HG02759 (cell line): Measurements from ENCODE around the gene CIB4.
"Not testable (repeated sequence)": the region's sequence is repeated elsewhere in the genome, so short reads cannot be mapped to it uniquely, and the experiment has no call there.

Experiments used
- ATAC-seq: cut with Tn5 transposase; IDR thresholded peaks from one replicate; pipeline ENCODE4 v1.9.1; 2021; ENCODE audit warnings: mild to moderate bottlenecking, moderate library complexity; ENCODE audit not compliant: unreplicated experiment

The CIB4 gene

GRCh38 chr2:26571316-26571715 lies 69.8 kb downstream of the CIB4 start:
- ATAC-seq, result no peak

DNA sequence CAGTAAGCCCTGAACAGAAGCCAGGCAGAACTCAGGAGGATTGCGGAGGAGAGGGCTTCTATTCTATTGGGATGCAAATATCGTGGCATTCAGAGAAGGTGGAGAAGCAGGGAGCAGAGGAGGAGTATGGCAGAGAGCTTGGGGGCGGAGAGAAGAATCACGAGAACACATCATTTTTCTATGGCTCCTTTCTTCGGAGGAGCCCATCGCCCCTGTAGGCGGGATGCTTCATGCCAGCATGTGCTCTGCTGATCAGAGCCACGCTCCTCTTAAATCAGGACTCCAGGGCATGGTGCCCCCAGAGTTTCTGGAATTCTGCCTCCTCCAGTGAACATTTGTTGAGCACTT lies 71.1 kb downstream of the CIB4 start:
- ATAC-seq, result no peak

DNA sequence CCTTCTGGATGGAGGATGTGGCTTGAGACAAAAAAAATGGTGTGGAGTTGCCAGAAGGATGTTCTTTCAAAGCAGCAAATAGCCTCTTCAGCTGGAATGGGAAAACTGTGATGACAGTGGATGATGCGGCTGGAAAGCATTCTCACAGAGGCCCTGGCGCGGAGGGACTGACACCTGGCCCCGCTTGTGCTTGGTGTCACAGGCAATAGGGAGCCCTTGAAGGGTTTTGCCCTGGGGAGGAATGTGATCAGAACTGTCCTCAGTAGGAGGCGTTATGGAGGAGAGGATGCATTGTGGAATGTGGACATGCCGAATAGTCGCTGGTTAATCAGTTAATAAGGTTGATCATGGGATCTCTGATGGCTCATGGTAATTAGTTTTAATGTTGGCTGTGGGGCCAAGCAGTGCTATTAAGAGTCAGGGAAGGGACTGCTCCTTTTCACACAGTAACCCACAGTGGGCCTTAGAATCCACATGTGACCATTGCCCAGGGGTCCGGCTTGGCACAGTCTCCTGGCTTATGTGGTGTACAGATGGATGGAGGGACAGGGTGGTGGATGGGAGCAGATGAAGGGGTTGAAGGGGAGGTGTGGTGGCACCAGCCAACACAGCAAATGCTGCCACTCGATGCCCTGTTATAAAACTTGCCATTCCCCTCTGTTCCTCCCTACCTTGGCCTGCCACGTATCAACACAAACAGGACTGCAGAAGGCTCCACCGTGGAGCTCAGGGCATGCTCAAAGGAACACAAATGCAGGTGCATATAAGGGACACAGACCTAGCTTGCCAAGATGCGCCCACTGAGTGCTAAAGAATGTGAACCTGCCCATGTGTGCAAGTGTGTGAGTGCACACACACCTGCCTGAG lies 71.7 kb downstream of the CIB4 start:
- no peak for ATAC-seq

- ATAC-seq, result no peak
These were observed 72.9 kb downstream of the CIB4 start for GRCh38 chr2:26568076-26568890.

GRCh38 chr2:26567534-26567933 lies 73.6 kb downstream of the CIB4 start:
- ATAC-seq, result no peak

DNA sequence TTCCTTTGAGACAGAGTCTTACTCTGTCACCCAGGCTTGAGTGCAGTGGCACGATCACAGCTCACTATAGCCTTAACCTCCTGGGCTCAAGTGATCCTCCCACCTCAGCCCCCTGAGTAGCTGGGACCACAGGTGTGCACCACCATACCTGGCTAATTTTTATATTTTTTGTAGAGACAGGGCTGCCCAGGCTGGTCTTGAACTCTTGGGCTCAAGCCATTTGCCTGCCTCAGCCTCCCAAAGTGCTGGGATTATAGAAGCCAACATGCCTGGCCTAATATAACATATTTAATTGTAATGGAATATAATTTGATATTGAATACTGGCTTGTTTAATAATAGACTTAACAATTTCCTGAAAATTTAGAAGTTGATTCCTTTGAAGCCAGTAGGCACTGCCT lies 74.4 kb downstream of the CIB4 start:
- ATAC-seq, result not testable (repeated sequence)

GRCh38 chr2:26566081-26566375 lies 75.1 kb downstream of the CIB4 start:
- ATAC-seq, result no peak

- no peak for ATAC-seq
These were observed 77.0 kb downstream of the CIB4 start for GRCh38 chr2:26564121-26564644.

GRCh38 chr2:26563686-26564085 lies 77.5 kb downstream of the CIB4 start:
- no peak for ATAC-seq

- ATAC-seq, result no peak
These were observed 78.1 kb downstream of the CIB4 start for GRCh38 chr2:26562811-26563645.

DNA sequence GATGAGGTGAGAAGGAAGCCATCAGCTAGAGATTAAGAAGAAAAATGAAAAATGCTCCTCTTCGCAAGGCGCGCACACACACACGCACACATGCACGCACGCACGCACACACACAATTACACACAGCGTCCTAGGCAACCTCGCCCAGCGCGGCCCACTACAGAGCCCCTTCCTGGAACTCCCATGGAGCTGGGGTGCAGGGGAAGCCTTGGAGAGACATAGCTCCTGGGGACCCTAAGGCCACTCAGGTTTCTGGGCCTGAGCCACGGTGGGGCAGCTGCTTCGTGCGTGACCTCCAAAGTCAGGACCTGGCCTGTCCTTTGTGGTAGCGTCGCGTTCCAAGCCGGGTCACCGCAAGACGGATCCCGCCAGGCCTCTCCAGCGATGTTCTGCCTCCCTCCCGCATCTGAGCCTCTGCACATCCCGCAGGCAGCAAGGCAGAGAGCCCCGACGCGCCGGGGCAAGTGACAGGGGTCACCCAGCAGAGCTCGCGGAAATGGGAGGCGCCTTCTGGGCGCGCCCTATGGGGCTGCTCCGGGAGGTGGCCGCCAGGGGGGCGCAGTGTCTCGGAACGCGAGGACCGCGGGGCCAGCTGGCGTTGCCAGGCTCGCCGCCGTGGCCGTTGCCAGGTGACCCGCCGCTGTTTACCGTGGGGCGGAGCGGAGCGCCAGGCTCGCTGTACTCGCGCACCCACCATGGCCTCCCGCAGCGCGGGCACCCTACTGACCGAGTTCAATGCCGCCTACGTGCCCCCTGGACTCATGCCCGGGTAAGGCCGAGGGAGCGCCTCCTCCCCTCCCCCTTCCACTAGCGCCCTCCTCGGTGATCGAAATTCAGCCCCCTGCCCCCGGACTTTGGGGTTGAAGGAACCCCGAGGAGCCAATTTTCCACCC lies 79.0 kb downstream of the CIB4 start:
- no peak for ATAC-seq

GRCh38 chr2:26561376-26561775 lies 79.8 kb downstream of the CIB4 start:
- no peak for ATAC-seq

DNA sequence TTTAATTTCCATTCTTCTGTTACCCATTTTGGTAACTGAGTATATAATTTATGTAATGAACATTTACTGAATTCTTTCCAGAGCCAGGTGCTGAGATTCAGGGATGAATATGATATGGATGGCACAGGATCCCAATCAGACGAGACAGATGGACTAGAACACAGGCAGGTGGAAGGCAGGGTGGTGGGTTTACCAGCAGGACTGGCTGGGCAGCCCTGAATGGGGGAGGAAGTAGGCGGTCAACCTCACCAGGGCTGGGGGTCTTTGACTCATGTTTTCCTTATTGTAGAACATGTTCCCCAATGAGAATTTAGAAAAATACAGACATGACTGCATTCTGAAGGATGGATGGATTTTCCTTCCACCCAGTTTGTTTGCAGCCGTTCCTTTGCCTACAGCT lies 80.3 kb downstream of the CIB4 start:
- no peak for ATAC-seq

DNA sequence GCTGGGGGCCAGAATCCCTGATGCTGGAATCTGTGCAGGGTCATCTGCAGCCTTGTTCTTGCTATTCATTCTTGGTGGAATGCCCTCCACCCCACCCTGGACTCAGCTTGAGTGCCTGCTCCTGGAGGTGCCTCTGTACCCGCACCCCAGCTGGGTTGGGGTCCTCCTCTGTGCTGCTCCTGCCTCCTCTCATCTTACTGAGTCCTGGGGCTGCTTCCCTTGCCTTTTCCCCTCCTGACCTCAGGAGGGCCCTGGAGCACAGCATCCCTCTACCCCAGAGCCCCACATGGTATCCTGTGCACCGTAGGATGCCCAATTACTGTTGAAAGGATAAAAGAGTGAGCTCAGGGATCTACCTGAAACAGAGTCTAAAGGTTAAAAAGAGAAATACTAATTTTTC lies 81.6 kb downstream of the CIB4 start:
- ATAC-seq, result no peak

DNA sequence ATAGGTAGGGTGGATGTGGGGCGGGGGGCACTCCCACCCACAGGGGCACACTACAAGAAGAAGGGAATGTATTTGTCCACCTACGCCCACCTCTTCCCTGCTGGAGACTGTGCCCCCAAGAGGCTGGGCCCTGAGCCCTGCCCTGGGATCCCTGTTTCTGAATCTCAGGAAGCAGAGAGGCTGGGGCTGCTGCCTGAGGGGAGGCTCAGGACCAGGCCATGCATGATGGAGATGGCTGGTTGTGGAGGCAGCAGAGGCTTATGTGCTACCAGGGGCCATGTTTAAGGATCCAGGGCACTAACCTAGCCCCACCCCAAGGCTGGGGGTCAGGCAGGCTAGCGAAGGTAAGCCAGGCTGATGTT lies 82.1 kb downstream of the CIB4 start:
- no peak for ATAC-seq

GRCh38 chr2:26558271-26559043 lies 82.7 kb downstream of the CIB4 start:
- no peak for ATAC-seq

DNA sequence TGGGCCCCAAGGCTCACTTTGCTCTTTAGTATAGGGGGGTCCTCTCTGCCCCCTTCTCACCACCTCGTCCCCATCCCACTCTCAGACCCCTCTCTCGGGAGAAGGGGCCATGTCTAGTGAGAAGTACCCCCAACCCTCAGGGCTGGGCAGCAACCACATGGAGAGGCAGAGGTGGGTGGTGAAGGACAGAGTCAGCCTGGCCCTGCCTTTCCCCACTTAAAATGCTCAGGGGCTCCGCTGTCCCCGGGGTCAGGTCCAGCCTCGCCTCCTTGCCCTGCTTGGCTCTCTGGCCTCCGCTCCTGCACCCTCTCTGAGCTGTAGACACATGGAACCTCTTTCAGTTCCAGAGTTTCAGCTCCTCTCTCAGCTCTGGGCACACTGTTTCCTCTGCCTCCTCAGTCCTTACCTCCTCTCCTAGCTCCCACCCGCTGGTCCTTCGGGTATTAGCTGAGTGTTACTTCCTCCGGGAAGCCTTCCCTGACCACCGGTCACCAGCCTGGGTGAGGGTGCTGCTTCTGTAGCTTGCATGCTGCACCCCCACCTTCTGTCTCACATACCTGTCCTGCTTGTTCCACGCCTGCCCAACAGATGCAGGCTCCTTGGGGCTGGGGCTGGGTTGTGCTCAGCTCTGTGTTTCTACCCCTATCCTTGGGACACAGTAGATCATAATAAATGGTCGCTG lies 83.8 kb downstream of the CIB4 start:
- no peak for ATAC-seq

DNA sequence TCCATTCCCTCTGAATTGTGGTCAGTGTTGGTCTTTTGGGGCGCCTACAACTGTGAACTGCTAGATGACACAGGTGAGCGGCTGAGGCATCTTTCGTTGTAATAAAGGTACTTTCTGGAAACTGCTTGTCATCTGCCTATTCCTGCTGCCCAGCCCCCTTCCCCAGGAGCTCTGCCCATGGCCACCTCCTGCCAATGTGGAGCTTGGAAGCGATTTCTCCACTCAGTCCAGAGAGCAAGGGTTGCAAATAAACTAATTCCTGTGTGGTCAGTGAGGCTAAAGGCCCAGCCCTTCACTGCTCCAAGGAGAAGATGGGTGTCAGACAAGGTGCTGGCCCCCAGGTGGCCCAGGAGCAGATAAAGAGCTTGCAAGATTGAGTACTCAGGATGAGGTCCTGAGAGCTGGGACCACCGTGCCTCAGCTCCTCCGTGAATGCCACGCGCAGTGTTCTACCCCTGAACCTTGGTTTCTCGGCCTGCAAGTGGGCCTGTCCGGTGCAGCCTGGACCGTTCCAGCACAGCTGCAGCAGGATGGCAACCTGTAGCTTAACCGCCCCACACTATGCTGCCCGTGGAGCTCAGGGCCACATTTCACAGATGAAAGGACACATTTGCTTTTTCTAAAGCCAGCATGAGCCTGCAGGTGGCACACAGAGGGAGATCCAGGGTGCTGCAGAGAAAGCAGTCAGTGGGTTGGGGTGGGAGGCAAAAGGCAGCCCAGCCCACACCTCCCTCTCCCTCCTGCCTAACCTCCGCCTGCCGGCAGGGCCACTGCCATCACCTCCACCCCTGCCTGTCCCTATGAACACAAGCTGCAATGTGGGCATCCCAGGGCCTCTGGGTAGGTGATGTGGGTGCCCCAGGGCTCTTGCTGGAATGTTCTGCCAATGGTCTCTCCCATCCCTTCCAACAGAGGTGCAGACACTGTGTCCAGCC lies 84.6 kb downstream of the CIB4 start:
- ATAC-seq, result no peak
